ENCODE measurements around the gene BABAM2. TPM values are rescaled to one million over a fixed set of nuclear protein-coding genes. Genes with fewer than 3 reads are reported as not detected.

Gene BABAM2
- total and polyA plus RNA-seq, 4 donors: 9.9 to 17.0 (median 13.9) TPM

DNA sequence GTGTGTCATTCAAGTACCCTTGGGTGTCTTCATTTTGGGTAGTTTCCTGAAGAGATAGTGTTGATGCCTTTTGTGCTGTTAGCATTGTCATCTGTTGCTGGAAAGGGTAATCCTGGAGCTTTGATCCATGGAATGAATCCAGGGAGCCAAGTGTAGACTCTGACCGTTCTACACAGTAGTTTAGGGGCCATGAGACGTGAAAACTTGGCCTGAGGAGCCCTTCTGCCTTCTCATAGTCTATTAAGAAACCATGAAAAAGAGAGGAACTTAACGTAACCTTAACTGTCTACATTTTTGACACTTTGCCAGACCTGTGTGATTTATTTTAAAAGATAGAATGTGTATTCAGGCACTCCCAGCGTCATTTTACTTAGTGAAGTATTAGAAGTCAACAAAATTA is 194.0 kb downstream of the BABAM2 start:
- Histone ChIP-seq H3K27me3 (ENCODE audit: control insufficient read depth in 4 of 4, insufficient read depth in 4 of 4, low read length in 3 of 4) (no peaks in the 10 kb centered on the region), H3K36me3 (ENCODE audit: control insufficient read depth in 4 of 4, insufficient read depth in 3 of 4, low read depth in 1 of 4, low read length in 3 of 4) (peaks cover 0 to 1% (median 0%) of the 10 kb centered on the region in 4 donors), H3K9me3 (ENCODE audit: control insufficient read depth in 4 of 4, low read length in 3 of 4) (no peaks in the 10 kb centered on the region), H3K4me1 (ENCODE audit: control insufficient read depth in 4 of 4, insufficient read depth in 4 of 4, low read length in 3 of 4) (no peaks in the 10 kb centered on the region), H3K27ac (ENCODE audit: low read depth in 1 of 2, low read length in 2 of 2) (no peak overlapping the region), H3K9ac (ENCODE audit: low read depth in 1 of 2, low read length in 2 of 2) (no peak overlapping the region), H3K4me3 (ENCODE audit: low read depth in 1 of 3, low read length in 3 of 3) (no peak overlapping the region)
- TF ChIP-seq HNF4G (IDR thresholded peaks at IDR 0.05): no peak
- TF ChIP-seq RAD21 (IDR thresholded peaks at IDR 0.05): no peak
- TF ChIP-seq, protein P1, sequence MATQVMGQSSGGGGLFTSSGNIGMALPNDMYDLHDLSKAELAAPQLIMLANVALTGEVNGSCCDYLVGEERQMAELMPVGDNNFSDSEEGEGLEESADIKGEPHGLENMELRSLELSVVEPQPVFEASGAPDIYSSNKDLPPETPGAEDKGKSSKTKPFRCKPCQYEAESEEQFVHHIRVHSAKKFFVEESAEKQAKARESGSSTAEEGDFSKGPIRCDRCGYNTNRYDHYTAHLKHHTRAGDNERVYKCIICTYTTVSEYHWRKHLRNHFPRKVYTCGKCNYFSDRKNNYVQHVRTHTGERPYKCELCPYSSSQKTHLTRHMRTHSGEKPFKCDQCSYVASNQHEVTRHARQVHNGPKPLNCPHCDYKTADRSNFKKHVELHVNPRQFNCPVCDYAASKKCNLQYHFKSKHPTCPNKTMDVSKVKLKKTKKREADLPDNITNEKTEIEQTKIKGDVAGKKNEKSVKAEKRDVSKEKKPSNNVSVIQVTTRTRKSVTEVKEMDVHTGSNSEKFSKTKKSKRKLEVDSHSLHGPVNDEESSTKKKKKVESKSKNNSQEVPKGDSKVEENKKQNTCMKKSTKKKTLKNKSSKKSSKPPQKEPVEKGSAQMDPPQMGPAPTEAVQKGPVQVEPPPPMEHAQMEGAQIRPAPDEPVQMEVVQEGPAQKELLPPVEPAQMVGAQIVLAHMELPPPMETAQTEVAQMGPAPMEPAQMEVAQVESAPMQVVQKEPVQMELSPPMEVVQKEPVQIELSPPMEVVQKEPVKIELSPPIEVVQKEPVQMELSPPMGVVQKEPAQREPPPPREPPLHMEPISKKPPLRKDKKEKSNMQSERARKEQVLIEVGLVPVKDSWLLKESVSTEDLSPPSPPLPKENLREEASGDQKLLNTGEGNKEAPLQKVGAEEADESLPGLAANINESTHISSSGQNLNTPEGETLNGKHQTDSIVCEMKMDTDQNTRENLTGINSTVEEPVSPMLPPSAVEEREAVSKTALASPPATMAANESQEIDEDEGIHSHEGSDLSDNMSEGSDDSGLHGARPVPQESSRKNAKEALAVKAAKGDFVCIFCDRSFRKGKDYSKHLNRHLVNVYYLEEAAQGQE (IDR thresholded peaks at IDR 0.05): no peak
- TF ChIP-seq, protein P2, sequence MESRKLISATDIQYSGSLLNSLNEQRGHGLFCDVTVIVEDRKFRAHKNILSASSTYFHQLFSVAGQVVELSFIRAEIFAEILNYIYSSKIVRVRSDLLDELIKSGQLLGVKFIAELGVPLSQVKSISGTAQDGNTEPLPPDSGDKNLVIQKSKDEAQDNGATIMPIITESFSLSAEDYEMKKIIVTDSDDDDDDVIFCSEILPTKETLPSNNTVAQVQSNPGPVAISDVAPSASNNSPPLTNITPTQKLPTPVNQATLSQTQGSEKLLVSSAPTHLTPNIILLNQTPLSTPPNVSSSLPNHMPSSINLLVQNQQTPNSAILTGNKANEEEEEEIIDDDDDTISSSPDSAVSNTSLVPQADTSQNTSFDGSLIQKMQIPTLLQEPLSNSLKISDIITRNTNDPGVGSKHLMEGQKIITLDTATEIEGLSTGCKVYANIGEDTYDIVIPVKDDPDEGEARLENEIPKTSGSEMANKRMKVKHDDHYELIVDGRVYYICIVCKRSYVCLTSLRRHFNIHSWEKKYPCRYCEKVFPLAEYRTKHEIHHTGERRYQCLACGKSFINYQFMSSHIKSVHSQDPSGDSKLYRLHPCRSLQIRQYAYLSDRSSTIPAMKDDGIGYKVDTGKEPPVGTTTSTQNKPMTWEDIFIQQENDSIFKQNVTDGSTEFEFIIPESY (IDR thresholded peaks at IDR 0.05): no peak
- no peak for TF ChIP-seq FOXA1 (IDR thresholded peaks at IDR 0.05)
- no peak for TF ChIP-seq MAX (IDR thresholded peaks at IDR 0.05)
- TF ChIP-seq, protein P3, sequence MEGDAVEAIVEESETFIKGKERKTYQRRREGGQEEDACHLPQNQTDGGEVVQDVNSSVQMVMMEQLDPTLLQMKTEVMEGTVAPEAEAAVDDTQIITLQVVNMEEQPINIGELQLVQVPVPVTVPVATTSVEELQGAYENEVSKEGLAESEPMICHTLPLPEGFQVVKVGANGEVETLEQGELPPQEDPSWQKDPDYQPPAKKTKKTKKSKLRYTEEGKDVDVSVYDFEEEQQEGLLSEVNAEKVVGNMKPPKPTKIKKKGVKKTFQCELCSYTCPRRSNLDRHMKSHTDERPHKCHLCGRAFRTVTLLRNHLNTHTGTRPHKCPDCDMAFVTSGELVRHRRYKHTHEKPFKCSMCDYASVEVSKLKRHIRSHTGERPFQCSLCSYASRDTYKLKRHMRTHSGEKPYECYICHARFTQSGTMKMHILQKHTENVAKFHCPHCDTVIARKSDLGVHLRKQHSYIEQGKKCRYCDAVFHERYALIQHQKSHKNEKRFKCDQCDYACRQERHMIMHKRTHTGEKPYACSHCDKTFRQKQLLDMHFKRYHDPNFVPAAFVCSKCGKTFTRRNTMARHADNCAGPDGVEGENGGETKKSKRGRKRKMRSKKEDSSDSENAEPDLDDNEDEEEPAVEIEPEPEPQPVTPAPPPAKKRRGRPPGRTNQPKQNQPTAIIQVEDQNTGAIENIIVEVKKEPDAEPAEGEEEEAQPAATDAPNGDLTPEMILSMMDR (IDR thresholded peaks at IDR 0.05; ENCODE audit: low read depth, low read length, missing input control): no peak
- 46% methylated on average over 4 of the region's 4 CpGs for WGBS
- no peak for DNase-seq (ENCODE audit: low spot score)

DNA sequence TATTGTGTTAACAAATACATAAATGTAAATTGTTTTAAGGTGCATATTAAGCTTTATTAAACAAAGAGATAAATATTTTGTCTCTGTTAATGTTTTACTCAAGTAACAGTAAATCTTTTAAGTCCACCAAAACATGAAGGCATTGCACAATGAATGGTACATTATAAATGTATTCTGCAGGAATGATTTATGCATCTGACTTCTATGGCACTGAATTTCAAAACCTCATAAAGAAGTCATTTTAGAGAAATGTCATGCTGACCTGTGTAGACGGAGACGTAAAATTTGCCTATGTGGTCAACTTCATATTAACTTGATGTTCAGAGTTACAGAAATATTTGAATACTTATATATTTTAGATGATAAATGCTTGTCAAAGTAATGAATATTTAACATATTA is 194.7 kb downstream of the BABAM2 start:
- H3K9ac ChIP-seq (ENCODE audit: low read depth in 1 of 2, low read length in 2 of 2): no peak overlapping the region
- H3K27ac ChIP-seq (ENCODE audit: low read depth in 1 of 2, low read length in 2 of 2): no peak overlapping the region
- no peak for DNase-seq (ENCODE audit: low spot score)
- H3K4me3 ChIP-seq (ENCODE audit: low read depth in 1 of 3, low read length in 3 of 3): no peak overlapping the region
- peaks cover 0 to 1% (median 0%) of the 10 kb centered on the region in 4 donors for H3K36me3 ChIP-seq (ENCODE audit: control insufficient read depth in 4 of 4, insufficient read depth in 3 of 4, low read depth in 1 of 4, low read length in 3 of 4)
- WGBS: 99% methylated on average over 2 of the region's 2 CpGs
- no peak for TF ChIP-seq HNF4G (IDR thresholded peaks at IDR 0.05)
- TF ChIP-seq SP1 (IDR thresholded peaks at IDR 0.05): no peak
- no peak for TF ChIP-seq NR2F2 (IDR thresholded peaks at IDR 0.05)
- no peak for TF ChIP-seq RAD21 (IDR thresholded peaks at IDR 0.05)
- TF ChIP-seq, protein P2 (IDR thresholded peaks at IDR 0.05): no peak
- no peak for TF ChIP-seq YY1 (IDR thresholded peaks at IDR 0.05)
- no peak for TF ChIP-seq TAF1 (conservative IDR thresholded peaks at IDR 0.05)
- no peak for TF ChIP-seq FOXA2 (IDR thresholded peaks at IDR 0.05)
- TF ChIP-seq EGR1 (IDR thresholded peaks at IDR 0.05; ENCODE audit: low read depth in 2 of 2): no peak
- no peak for TF ChIP-seq MAX (IDR thresholded peaks at IDR 0.05)
- TF ChIP-seq, protein P1 (IDR thresholded peaks at IDR 0.05): no peak
- no peak for TF ChIP-seq RXRA (IDR thresholded peaks at IDR 0.05)
- no peak for TF ChIP-seq ATF3 (IDR thresholded peaks at IDR 0.05)
- no peak for TF ChIP-seq JUND (IDR thresholded peaks at IDR 0.05)
- H3K4me1 ChIP-seq (ENCODE audit: control insufficient read depth in 4 of 4, insufficient read depth in 4 of 4, low read length in 3 of 4): no peaks in the 10 kb centered on the region
- no peaks in the 10 kb centered on the region for H3K9me3 ChIP-seq (ENCODE audit: control insufficient read depth in 4 of 4, low read length in 3 of 4)
- H3K27me3 ChIP-seq (ENCODE audit: control insufficient read depth in 4 of 4, insufficient read depth in 4 of 4, low read length in 3 of 4): no peaks in the 10 kb centered on the region

All from liver (tissue), 9 donors.